ENCODE results near the gene DPF1. TPM values are rescaled to one million over a fixed set of nuclear protein-coding genes. Genes with fewer than 3 reads are reported as not detected.

Gene DPF1
- total and polyA plus RNA-seq, 2 experiments from 2014 or later = 1.2 to 2.7 TPM

DNA sequence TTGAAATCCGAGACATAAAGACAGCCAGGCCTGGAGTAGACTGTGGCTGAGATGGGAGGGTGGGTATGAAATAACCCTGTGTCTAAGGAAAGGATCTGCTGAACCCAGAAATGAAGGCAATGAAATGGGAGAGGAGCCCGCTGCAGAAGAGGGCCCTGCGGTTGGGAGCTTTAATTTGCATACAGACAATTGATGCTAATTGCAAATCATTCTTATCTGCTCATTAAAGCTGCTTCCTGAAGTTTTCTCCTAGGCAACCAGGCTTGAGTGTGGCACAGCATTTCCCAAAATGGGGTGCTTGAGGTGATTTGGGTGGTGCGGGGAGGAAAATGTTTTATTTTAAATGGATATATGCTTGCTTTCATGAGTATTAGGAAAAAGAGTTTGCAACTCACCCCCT, 55.4 kb downstream of the DPF1 start:
- Histone ChIP-seq H3K9me2 (replicated peaks; ENCODE audit: insufficient read depth) (no peaks in the 10 kb centered on the region), H2AFZ (no peak overlapping the region), H3K36me3 (replicated peaks; ENCODE audit: insufficient read depth, low read depth) (no peaks in the 10 kb centered on the region), H4K20me1 (ENCODE audit: insufficient read depth, poor library complexity, severe bottlenecking) (no peaks in the 10 kb centered on the region), H3K4me3 (no peak overlapping the region), H3K4me2 (no peak overlapping the region), H3K4me1 (ENCODE audit: insufficient read depth) (no peaks in the 10 kb centered on the region), H3K9me3 (ENCODE audit: low read depth) (no peaks in the 10 kb centered on the region), H3K79me2 (no peaks in the 10 kb centered on the region), H3K27ac (no peak overlapping the region), H3K27me3 (no peaks in the 10 kb centered on the region)
- no peak for DNase-seq (ENCODE audit: low spot score)
- WGBS (ENCODE audit: low lambda C conversion rate, missing lambda C conversion rate) = 86% methylated on average over 4 of the region's 4 CpGs
- TF ChIP-seq, protein P1, sequence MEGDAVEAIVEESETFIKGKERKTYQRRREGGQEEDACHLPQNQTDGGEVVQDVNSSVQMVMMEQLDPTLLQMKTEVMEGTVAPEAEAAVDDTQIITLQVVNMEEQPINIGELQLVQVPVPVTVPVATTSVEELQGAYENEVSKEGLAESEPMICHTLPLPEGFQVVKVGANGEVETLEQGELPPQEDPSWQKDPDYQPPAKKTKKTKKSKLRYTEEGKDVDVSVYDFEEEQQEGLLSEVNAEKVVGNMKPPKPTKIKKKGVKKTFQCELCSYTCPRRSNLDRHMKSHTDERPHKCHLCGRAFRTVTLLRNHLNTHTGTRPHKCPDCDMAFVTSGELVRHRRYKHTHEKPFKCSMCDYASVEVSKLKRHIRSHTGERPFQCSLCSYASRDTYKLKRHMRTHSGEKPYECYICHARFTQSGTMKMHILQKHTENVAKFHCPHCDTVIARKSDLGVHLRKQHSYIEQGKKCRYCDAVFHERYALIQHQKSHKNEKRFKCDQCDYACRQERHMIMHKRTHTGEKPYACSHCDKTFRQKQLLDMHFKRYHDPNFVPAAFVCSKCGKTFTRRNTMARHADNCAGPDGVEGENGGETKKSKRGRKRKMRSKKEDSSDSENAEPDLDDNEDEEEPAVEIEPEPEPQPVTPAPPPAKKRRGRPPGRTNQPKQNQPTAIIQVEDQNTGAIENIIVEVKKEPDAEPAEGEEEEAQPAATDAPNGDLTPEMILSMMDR (IDR thresholded peaks at IDR 0.05; ENCODE audit: poor library complexity) = no peak
- TF ChIP-seq EZH2 (IDR thresholded peaks at IDR 0.05; ENCODE audit: borderline replicate concordance) (no peak), EZH2phosphoT487 (IDR thresholded peaks at IDR 0.05; ENCODE audit: low read depth, severe bottlenecking, unreplicated experiment) (no peak)

DNA sequence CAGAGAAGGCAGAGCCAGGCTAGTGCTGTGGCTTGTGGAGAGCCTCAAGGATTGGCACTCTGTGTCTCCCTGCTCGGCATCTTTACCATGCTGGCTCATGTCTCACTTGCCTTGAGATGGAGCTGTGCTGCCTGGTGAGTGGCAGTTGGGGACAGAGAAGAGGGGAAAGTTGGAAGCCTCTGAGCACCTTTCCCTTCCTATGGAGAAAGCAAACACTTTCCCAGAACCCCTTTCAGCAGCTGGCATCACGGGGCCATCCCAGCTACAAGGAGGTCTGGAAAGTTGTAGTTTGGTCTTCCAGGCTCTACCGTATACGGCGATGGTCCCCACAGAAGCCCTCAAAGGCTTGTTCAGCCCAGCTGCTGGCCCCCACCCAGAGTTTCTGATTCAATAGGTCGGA, 58.7 kb downstream of the DPF1 start:
- Histone ChIP-seq H3K4me2 (no peak overlapping the region), H4K20me1 (ENCODE audit: insufficient read depth, poor library complexity, severe bottlenecking) (no peaks in the 10 kb centered on the region), H3K27me3 (no peaks in the 10 kb centered on the region), H3K9me2 (replicated peaks; ENCODE audit: insufficient read depth) (no peaks in the 10 kb centered on the region), H3K27ac (no peak overlapping the region), H3K79me2 (no peaks in the 10 kb centered on the region), H3K36me3 (replicated peaks; ENCODE audit: insufficient read depth, low read depth) (no peaks in the 10 kb centered on the region), H3K9me3 (ENCODE audit: low read depth) (no peaks in the 10 kb centered on the region), H3K4me1 (ENCODE audit: insufficient read depth) (no peaks in the 10 kb centered on the region), H2AFZ (no peak overlapping the region), H3K4me3 (no peak overlapping the region)
- 96% methylated on average over 6 of the region's 6 CpGs for WGBS (ENCODE audit: low lambda C conversion rate, missing lambda C conversion rate)
- DNase-seq (ENCODE audit: low spot score) = no peak
- TF ChIP-seq EZH2phosphoT487 (IDR thresholded peaks at IDR 0.05; ENCODE audit: low read depth, severe bottlenecking, unreplicated experiment) = no peak
- TF ChIP-seq, protein P1 (IDR thresholded peaks at IDR 0.05; ENCODE audit: poor library complexity) = no peak
- no peak for TF ChIP-seq EZH2 (IDR thresholded peaks at IDR 0.05; ENCODE audit: borderline replicate concordance)

DNA sequence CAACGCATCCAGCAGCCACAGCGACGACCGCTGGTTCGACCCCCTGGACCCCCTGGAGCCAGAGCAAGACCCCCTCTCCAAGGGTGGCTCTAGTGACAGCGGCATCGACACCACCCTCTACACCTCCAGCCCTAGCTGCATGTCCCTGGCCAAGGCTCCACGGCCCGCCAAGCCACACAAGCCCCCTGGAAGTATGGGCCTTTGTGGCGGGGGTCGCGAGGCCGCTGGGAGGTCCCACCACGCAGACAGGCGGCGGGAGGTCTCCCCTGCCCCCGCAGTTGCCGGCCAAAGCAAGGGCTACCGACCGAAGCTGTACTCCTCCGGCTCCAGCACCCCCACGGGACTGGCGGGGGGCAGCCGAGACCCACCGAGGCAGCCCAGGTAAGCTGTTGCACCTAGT, 59.5 kb downstream of the DPF1 start:
- H3K27me3 ChIP-seq = no peaks in the 10 kb centered on the region
- no peak overlapping the region for H2AFZ ChIP-seq
- H3K27ac ChIP-seq = no peak overlapping the region
- no peaks in the 10 kb centered on the region for H4K20me1 ChIP-seq (ENCODE audit: insufficient read depth, poor library complexity, severe bottlenecking)
- no peak overlapping the region for H3K4me3 ChIP-seq
- H3K4me2 ChIP-seq = no peak overlapping the region
- no peak for DNase-seq (ENCODE audit: low spot score)
- no peaks in the 10 kb centered on the region for H3K9me3 ChIP-seq (ENCODE audit: low read depth)
- no peaks in the 10 kb centered on the region for H3K79me2 ChIP-seq
- WGBS (ENCODE audit: low lambda C conversion rate, missing lambda C conversion rate) = 97% methylated on average over 25 of the region's 25 CpGs
- TF ChIP-seq, protein P1 (IDR thresholded peaks at IDR 0.05; ENCODE audit: poor library complexity) = no peak
- TF ChIP-seq EZH2phosphoT487 (IDR thresholded peaks at IDR 0.05; ENCODE audit: low read depth, severe bottlenecking, unreplicated experiment) = no peak
- TF ChIP-seq EZH2 (IDR thresholded peaks at IDR 0.05; ENCODE audit: borderline replicate concordance) = no peak
- no peaks in the 10 kb centered on the region for H3K36me3 ChIP-seq (replicated peaks; ENCODE audit: insufficient read depth, low read depth)
- H3K9me2 ChIP-seq (replicated peaks; ENCODE audit: insufficient read depth) = no peaks in the 10 kb centered on the region
- H3K4me1 ChIP-seq (ENCODE audit: insufficient read depth) = no peaks in the 10 kb centered on the region
